Stomach (tissue), 9 donors: ENCODE measurements around the gene GABBR2. TPM values are rescaled to one million over a fixed set of nuclear protein-coding genes. Genes with fewer than 3 reads are reported as not detected.

ENCODE experiments used
- DNase-seq, 2 donors: peaks; one replicate each; pipeline versions ENCODE4 v3.0.0 to v3.0.0-alpha.2; 2013 to 2019
- H3K27ac ChIP-seq, 5 donors: fragments of 200-600 bp in 4 of 5; sonication (generic) in 4 of 5; one replicate each; pipeline ENCODE4 v1.5.1; 2013 to 2019; ENCODE audit warnings: mild to moderate bottlenecking in 1 of 5, moderate library complexity in 1 of 5
- H3K27me3 ChIP-seq, 3 donors: fragments of 200-600 bp; sonication (generic); one replicate each; pipeline ENCODE4 v1.5.1; 2017 to 2019; ENCODE audit warnings: mixed run types in 1 of 3
- H3K36me3 ChIP-seq, 4 donors: fragments of 200-600 bp; sonication (generic); 1 replicate in 3 of 4; 2 replicates in 1 of 4; pipeline ENCODE4 v1.5.1; 2016 to 2019
- H3K4me1 ChIP-seq, 4 donors: fragments of 200-600 bp; sonication (generic); one replicate each; pipeline ENCODE4 v1.5.1; 2016 to 2019
- H3K4me3 ChIP-seq, 4 donors: fragments of 200-600 bp; sonication (generic) in 3 of 4; one replicate each; pipeline ENCODE4 v1.5.1; 2016 to 2019; ENCODE audit warnings: mild to moderate bottlenecking in 1 of 4
- H3K9me3 ChIP-seq, 4 donors: fragments of 200-600 bp; sonication (generic); one replicate each; pipeline ENCODE4 v1.5.1; 2016 to 2019
- EP300 ChIP-seq: sonication (generic); formaldehyde crosslinking; IDR thresholded peaks from one replicate; pipeline ENCODE4 v1.6.1; 2017; ENCODE audit warnings: antibody characterized with exemption
- POLR2A ChIP-seq, 4 donors: fragments of 450-650 bp; IDR thresholded peaks; one replicate each; pipeline ENCODE4 v1.6.1; 2016; ENCODE audit warnings: antibody characterized with exemption in 4 of 4, control low read depth in 2 of 4, mild to moderate bottlenecking in 1 of 4, moderate library complexity in 1 of 4
- POLR2AphosphoS5 ChIP-seq, 3 donors: sonication (generic); formaldehyde crosslinking; IDR thresholded peaks; one replicate each; pipeline ENCODE4 v1.6.1; 2016; ENCODE audit warnings: antibody characterized with exemption in 3 of 3
- WGBS, 5 donors: extraction: QIAGEN DNeasy Blood & Tissue Kit in 3 of 5; methylation state at CpG; one replicate each; pipeline versions ENCODE4 v1.1.5 to v1.1.7; 2013 to 2018; 5-methylcytosine and 5-hydroxymethylcytosine counted together
- intact Hi-C: fragments of 100-400 bp; cut with DNase I; formaldehyde crosslinking; loops from one replicate; pipeline ENCODE4 v1.15.1; 2023; ENCODE audit warnings: low total_unique reads
- polyA plus RNA-seq, 3 donors: library from polyadenylated mRNA; stranded (reverse); fragments of 200-250 nt; gene quantifications; one replicate each; pipeline ENCODE4 v1.2.3, GENCODE V29; 2013
- total RNA-seq, 5 donors: library from RNA; depleted of rRNA; stranded (reverse); fragments of >200 nt; gene quantifications; one replicate each; pipeline versions ENCODE4 v1.1.0 to v1.2.3, GENCODE V29; 2014 to 2016
- TF ChIP-seq, protein P1 (sequence below), 7 experiments: fragments of 450-650 bp in 4 of 7; fragments of 200-600 bp in 3 of 7; sonication (generic) in 3 of 7; IDR thresholded peaks; one replicate each; pipeline ENCODE4 v1.5.1; 2016 to 2019; ENCODE audit warnings: antibody characterized with exemption in 7 of 7, control low read depth in 2 of 7, mild to moderate bottlenecking in 1 of 7
- donor health status: healthy with polysubstance abuse.
- donor health status: Bipolar disorder and iron deficiency.
- donor health status: healthy.

The GABBR2 gene
- total and polyA plus RNA-seq, 8 donors = 0.06 to 0.55 (median 0.08) TPM; not detected in 5

DNA sequence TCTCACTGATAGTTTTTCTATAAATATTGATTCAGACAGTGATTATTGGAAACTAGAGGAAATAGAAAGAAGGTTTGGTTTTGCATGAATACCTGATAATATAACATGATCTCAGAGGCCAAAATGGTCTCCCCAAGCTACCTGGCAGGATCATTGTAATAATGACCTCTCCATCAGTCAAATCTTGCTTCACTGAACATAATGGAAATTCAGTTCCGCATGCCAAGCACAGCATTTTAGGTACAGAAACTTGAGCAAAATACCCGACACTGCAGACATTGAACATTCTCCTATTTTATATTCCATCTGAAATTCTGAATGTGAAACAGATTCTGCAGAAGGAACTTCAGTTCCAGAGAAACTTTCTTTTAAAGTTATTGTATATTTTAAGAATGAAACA is 444.2 kb downstream of the GABBR2 start:
- WGBS, 5 donors = 79 to 90% (median 85%) methylated on average over 2 of the region's 2 CpGs
- H3K4me3 ChIP-seq = no peak overlapping the region
- no peaks in the 10 kb centered on the region for H3K36me3 ChIP-seq
- intact Hi-C loops = loop anchor here (5.0 kb wide), 1 partner anchor 57 kb away; no protein-coding TSS in a partner anchor
- peaks cover 0 to 6% (median 0%) of the 10 kb centered on the region in 3 donors for H3K27me3 ChIP-seq
- TF ChIP-seq EP300 = no peak
- no peaks in the 10 kb centered on the region for H3K4me1 ChIP-seq
- no peaks in the 10 kb centered on the region for H3K9me3 ChIP-seq
- DNase-seq = no peak
- H3K27ac ChIP-seq = no peak overlapping the region

GRCh38 chr9:98263482-98264357 is 445.0 kb downstream of the GABBR2 start:
- 32 to 39% (median 35%) methylated on average over 8 of the region's 8 CpGs for WGBS, 5 donors
- intact Hi-C loops = loop anchor here (5.0 kb wide), 1 partner anchor 56 kb away; no protein-coding TSS in a partner anchor
- H3K4me1 ChIP-seq = no peaks in the 10 kb centered on the region
- peak; percentile 82 to 92 for DNase-seq
- no peaks in the 10 kb centered on the region for H3K9me3 ChIP-seq
- TF ChIP-seq, protein P1, sequence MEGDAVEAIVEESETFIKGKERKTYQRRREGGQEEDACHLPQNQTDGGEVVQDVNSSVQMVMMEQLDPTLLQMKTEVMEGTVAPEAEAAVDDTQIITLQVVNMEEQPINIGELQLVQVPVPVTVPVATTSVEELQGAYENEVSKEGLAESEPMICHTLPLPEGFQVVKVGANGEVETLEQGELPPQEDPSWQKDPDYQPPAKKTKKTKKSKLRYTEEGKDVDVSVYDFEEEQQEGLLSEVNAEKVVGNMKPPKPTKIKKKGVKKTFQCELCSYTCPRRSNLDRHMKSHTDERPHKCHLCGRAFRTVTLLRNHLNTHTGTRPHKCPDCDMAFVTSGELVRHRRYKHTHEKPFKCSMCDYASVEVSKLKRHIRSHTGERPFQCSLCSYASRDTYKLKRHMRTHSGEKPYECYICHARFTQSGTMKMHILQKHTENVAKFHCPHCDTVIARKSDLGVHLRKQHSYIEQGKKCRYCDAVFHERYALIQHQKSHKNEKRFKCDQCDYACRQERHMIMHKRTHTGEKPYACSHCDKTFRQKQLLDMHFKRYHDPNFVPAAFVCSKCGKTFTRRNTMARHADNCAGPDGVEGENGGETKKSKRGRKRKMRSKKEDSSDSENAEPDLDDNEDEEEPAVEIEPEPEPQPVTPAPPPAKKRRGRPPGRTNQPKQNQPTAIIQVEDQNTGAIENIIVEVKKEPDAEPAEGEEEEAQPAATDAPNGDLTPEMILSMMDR (IDR thresholded peaks at IDR 0.05) = peak in 5 of 7 experiments; percentile 80 to 86 (median 85)
- TF ChIP-seq EP300 (no peak), POLR2A (IDR thresholded peaks at IDR 0.05) (no peak), POLR2AphosphoS5 (IDR thresholded peaks at IDR 0.05) (peak in 1 of 3 donors; percentile 53)
- peaks cover 0 to 2% (median 0%) of the 10 kb centered on the region in 3 donors for H3K27me3 ChIP-seq
- H3K27ac ChIP-seq = no peak overlapping the region
- H3K4me3 ChIP-seq = no peak overlapping the region
- H3K36me3 ChIP-seq = no peaks in the 10 kb centered on the region

GRCh38 chr9:98263080-98263479 is 445.7 kb downstream of the GABBR2 start:
- H3K9me3 ChIP-seq = no peaks in the 10 kb centered on the region
- H3K4me1 ChIP-seq = no peaks in the 10 kb centered on the region
- intact Hi-C loops = loop anchor here (5.0 kb wide), 1 partner anchor 56 kb away; no protein-coding TSS in a partner anchor
- H3K36me3 ChIP-seq = no peaks in the 10 kb centered on the region
- no peaks in the 10 kb centered on the region for H3K27me3 ChIP-seq
- no peak overlapping the region for H3K27ac ChIP-seq
- TF ChIP-seq POLR2AphosphoS5 (IDR thresholded peaks at IDR 0.05) (no peak), EP300 (no peak), POLR2A (IDR thresholded peaks at IDR 0.05) (no peak)
- TF ChIP-seq, protein P1 (IDR thresholded peaks at IDR 0.05) = no peak
- no peak for DNase-seq
- no peak overlapping the region for H3K4me3 ChIP-seq
- 71 to 81% (median 74%) methylated on average over 1 of the region's 1 CpG for WGBS, 5 donors

GRCh38 chr9:98262056-98262455 is 446.7 kb downstream of the GABBR2 start:
- peaks cover 0 to 7% (median 3%) of the 10 kb centered on the region in 4 donors for H3K4me1 ChIP-seq
- H3K36me3 ChIP-seq = no peaks in the 10 kb centered on the region
- WGBS, 5 donors = 91 to 94% (median 93%) methylated on average over 3 of the region's 3 CpGs
- no peaks in the 10 kb centered on the region for H3K9me3 ChIP-seq
- no peak overlapping the region for H3K4me3 ChIP-seq
- DNase-seq = no peak
- no peak overlapping the region for H3K27ac ChIP-seq
- TF ChIP-seq, protein P1 (IDR thresholded peaks at IDR 0.05) = no peak
- no peak for TF ChIP-seq POLR2A (IDR thresholded peaks at IDR 0.05)
- TF ChIP-seq EP300 = no peak
- no peak for TF ChIP-seq POLR2AphosphoS5 (IDR thresholded peaks at IDR 0.05)
- intact Hi-C loops = loop anchor here (5.0 kb wide), 1 partner anchor 55 kb away; no protein-coding TSS in a partner anchor
- no peaks in the 10 kb centered on the region for H3K27me3 ChIP-seq
